GM13977 (cell line): ENCODE measurements around the gene HOXC10.

Experiments
- DNase-seq: peaks from one replicate; pipeline ENCODE4 v3.0.0; 2012; ENCODE audit warnings: low spot score
- CTCF ChIP-seq: IDR thresholded peaks from 2 replicates; pipeline ENCODE4 v1.5.1; 2012; ENCODE audit warnings: mild to moderate bottlenecking, control low read depth; ENCODE audit not compliant: insufficient read depth; ENCODE audit errors: extremely low read depth, missing control alignments
- in situ Hi-C: fragments of 300-500 bp; cut with MboI; formaldehyde crosslinking; loops from one replicate; pipeline ENCODE4 v1.12.0; 2022; ENCODE audit warnings: low sequenced_read_pairs, low pct_unique_long_range_greater_than_20kb, mixed read lengths, inconsistent platforms; ENCODE audit not compliant: unreplicated experiment

Gene HOXC10

GRCh38 chr12:54011665-54012532 lies 27.0 kb downstream of the HOXC10 start:
- no peak for DNase-seq
- in situ Hi-C loops: loop anchor here (25.0 kb wide), 1 partner anchor 350 kb away; the partner anchor contains the start of gene GPR84
- no peak for TF ChIP-seq CTCF

GRCh38 chr12:54012631-54013409 lies 27.9 kb downstream of the HOXC10 start:
- no peak for DNase-seq
- in situ Hi-C loops: loop anchor here (25.0 kb wide), 1 partner anchor 349 kb away; the partner anchor contains the start of gene GPR84

DNA sequence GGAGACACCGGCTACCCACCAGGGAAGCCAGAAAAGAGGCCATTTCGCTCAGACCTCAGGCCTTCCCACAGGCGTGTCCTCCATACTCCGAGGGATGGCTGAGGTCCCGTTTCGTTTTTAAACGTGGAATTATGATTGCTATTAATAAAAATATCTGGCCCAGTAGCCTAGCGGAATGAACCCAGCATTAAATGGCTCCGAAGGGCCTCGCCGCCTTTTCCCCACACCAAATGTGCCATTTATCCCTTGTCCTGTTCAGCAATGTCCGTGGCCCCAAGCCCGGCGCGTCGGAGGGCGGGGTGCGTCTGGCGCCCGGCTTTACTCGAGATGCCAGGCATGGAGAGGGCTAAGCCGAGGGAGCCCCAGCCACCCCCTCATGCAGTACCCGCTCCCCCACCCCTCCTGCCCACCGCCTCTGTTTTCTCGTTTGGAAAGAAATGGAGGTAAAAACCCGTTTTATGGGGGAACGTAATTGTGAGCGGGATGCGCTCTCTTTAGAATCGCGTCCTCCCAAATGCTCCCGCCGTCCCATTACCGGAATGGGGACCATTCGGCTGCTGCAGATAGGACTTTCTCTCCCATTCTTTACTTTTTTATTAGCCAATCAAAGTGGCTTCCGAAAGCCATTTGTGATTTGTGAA lies 29.6 kb downstream of the HOXC10 start:
- in situ Hi-C loops: loop anchor here (25.0 kb wide), 1 partner anchor 348 kb away; the partner anchor contains the start of gene GPR84
- no peak for TF ChIP-seq CTCF
- DNase-seq: no peak

More at GRCh38 chr12:54012631-54013409, 27.9 kb downstream of the HOXC10 start:
- no peak for TF ChIP-seq CTCF

- DNase-seq: no peak
- TF ChIP-seq CTCF: no peak
- in situ Hi-C loops: loop anchor here (25.0 kb wide), 1 partner anchor 347 kb away; the partner anchor contains the start of gene GPR84
Observed at GRCh38 chr12:54015018-54015931, 30.3 kb downstream of the HOXC10 start.

DNA sequence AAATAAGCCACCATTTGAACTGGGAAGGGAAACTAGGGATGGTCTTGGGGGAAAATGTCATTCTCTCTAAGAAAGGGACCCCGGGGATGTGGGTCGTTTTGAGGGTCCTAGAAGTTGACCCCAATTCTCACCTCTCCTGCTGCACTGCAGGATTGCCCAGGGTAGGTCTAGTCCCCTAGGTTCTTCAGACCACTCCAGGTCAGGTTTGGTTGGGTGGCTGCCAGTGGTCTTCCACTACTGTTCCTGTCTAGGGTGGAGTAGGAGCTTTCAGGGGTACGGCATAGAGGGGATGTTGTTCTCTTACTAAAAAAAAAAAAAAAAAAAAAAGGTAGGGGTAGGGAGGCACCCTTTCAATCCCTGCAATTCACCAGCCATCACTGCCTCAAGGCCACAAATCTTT lies 31.1 kb downstream of the HOXC10 start:
- no peak for DNase-seq
- in situ Hi-C loops: loop anchor here (25.0 kb wide), 1 partner anchor 346 kb away; the partner anchor contains the start of gene GPR84
- TF ChIP-seq CTCF: no peak
